Measurements from ENCODE around the gene UCN2. TPM values are rescaled to one million over a fixed set of nuclear protein-coding genes. Genes with fewer than 3 reads are reported as not detected.
A peak's percentile ranks its signal among the peaks of the same experiment; 100 is the strongest.

The UCN2 gene
- total RNA-seq, 1 experiment from 2014 or later = 0.68 TPM

DNA sequence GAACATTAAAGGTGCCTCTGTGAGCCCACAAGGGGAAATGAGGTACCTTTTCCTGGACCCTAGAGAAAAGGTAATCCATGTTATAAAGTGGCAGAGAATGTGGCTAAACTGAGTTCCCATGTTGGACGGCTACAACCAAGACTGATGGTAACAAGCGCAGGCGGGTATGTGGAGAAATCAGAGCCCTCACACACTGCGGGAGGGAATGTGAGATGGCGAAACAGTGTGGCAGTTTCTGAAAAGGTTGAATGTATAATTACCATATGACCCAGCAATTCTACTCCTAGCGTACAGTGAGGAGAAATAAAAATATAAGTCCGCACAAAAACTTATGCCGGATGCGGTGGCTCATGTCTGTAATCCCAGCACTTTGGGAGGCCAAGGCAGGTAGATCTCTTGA lies 35.5 kb downstream of the UCN2 start:
- TF ChIP-seq, protein P1, sequence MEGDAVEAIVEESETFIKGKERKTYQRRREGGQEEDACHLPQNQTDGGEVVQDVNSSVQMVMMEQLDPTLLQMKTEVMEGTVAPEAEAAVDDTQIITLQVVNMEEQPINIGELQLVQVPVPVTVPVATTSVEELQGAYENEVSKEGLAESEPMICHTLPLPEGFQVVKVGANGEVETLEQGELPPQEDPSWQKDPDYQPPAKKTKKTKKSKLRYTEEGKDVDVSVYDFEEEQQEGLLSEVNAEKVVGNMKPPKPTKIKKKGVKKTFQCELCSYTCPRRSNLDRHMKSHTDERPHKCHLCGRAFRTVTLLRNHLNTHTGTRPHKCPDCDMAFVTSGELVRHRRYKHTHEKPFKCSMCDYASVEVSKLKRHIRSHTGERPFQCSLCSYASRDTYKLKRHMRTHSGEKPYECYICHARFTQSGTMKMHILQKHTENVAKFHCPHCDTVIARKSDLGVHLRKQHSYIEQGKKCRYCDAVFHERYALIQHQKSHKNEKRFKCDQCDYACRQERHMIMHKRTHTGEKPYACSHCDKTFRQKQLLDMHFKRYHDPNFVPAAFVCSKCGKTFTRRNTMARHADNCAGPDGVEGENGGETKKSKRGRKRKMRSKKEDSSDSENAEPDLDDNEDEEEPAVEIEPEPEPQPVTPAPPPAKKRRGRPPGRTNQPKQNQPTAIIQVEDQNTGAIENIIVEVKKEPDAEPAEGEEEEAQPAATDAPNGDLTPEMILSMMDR (conservative IDR thresholded peaks at IDR 0.05) = no peak
- Histone ChIP-seq H3K56ac (ENCODE audit: insufficient read length, low read depth, low read length) (no peak overlapping the region), H3K4ac (ENCODE audit: low read depth, low read length) (no peak overlapping the region), H3K14ac (ENCODE audit: insufficient read depth, low read length) (no peak overlapping the region), H2BK12ac (ENCODE audit: insufficient read length, low read depth, low read length) (no peak overlapping the region), H4K91ac (ENCODE audit: insufficient read length, low read depth, low read length) (no peak overlapping the region), H3T11ph (ENCODE audit: low read length) (no peak overlapping the region), H4K8ac (replicated peaks; ENCODE audit: insufficient read length, low read depth, low read length) (no peak overlapping the region), H3K27ac (ENCODE audit: insufficient read length, low read depth, low read length) (no peak overlapping the region), H3K4me2 (ENCODE audit: insufficient read depth, insufficient read length, low read length) (no peak overlapping the region), H4K20me1 (ENCODE audit: control insufficient read depth, insufficient read depth, insufficient read length) (no peaks in the 10 kb centered on the region), H4K5ac (ENCODE audit: insufficient read length, low read depth, low read length) (no peak overlapping the region), H3K23ac (ENCODE audit: insufficient read length, low read depth, low read length) (no peak overlapping the region), H2BK15ac (ENCODE audit: low read depth, low read length) (no peak overlapping the region), H3K27me3 (ENCODE audit: insufficient read depth, low read length) (no peaks in the 10 kb centered on the region), H3K23me2 (ENCODE audit: insufficient read length, low read depth, low read length, poor library complexity, severe bottlenecking) (no peaks in the 10 kb centered on the region), H2AK5ac (ENCODE audit: insufficient read length, low read length) (no peak overlapping the region), H3K9ac (ENCODE audit: extremely low read depth, insufficient read length, low read length) (no peak overlapping the region), H2BK120ac (ENCODE audit: low read depth, low read length, poor library complexity, severe bottlenecking) (no peak overlapping the region), H3K79me2 (ENCODE audit: insufficient read depth, low read length) (no peaks in the 10 kb centered on the region), H3K9me3 (ENCODE audit: control insufficient read depth, low read depth, low read length) (no peaks in the 10 kb centered on the region), H2BK20ac (ENCODE audit: low read depth, low read length, poor library complexity, severe bottlenecking) (no peak overlapping the region), H3K79me1 (ENCODE audit: insufficient read depth, low read depth, low read length, poor library complexity, severe bottlenecking) (no peaks in the 10 kb centered on the region), H3K18ac (ENCODE audit: insufficient read length, low read depth, low read length) (no peak overlapping the region), H2BK5ac (ENCODE audit: insufficient read length, low read length) (no peak overlapping the region), H2AFZ (ENCODE audit: low read length) (no peak overlapping the region), H3K4me1 (ENCODE audit: insufficient read depth, low read length) (no peaks in the 10 kb centered on the region)
- peak overlapping the region in 1 of 3 experiments; percentile 14; a peak in 1 of 7 replicates for H3K27ac Mint-ChIP-seq
- H3K27me3 Mint-ChIP-seq (ENCODE audit: low read depth) = no peaks in the 10 kb centered on the region
- no peak overlapping the region for H3K4me3 Mint-ChIP-seq
- H3K9me3 Mint-ChIP-seq = no peaks in the 10 kb centered on the region; a peak in 1 of 5 replicates
- H3K36me3 Mint-ChIP-seq (ENCODE audit: insufficient read depth in 1 of 3, low read depth in 3 of 3) = peaks cover 19 to 63% (median 44%) of the 10 kb centered on the region in 3 experiments; a peak in 6 of 7 replicates
- DNase-seq = no peak
- H3K4me1 Mint-ChIP-seq = no peaks in the 10 kb centered on the region
- WGBS (ENCODE audit: extremely low coverage, insufficient read length, low lambda C conversion rate) = no CpG with 5 or more reads among the region's 9 CpGs
